Right forelimb (tissue), 1 donor: ENCODE data around the gene SLC34A1.
A peak's percentile ranks its signal among the peaks of the same experiment; 100 is the strongest.

Source experiments
- DNase-seq: peaks from one replicate; pipeline ENCODE4 v3.0.0-alpha.2; 2018

SLC34A1 gene

DNA sequence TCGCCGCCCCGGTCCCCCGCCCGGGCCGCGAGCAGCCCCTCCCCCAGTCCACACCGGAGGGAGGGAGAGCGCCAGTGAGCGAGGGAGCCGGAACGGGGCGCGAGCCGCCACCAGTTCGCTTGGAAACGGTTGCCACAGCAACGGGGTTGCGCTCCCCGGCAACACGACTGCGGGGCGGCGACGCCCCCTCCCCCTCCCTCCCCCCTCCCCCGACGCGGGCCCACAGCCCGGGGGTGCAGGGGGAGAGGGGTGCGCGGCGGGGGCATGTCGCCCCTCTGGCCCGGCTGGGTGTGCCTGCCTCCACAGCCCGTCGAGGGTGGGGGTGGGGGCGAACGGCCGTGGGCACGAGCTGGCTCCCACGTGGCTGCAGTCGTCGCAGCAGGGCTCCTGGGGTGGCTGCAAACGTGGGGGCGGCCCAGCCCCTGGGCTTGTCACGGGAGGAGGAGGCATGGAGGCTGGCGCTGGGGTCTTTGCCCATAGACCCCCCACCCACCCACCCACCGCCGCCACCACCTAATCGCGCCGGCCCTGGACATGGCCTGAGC lies 62.9 kb downstream of the SLC34A1 start:
- DNase-seq: peak; percentile 73

DNA sequence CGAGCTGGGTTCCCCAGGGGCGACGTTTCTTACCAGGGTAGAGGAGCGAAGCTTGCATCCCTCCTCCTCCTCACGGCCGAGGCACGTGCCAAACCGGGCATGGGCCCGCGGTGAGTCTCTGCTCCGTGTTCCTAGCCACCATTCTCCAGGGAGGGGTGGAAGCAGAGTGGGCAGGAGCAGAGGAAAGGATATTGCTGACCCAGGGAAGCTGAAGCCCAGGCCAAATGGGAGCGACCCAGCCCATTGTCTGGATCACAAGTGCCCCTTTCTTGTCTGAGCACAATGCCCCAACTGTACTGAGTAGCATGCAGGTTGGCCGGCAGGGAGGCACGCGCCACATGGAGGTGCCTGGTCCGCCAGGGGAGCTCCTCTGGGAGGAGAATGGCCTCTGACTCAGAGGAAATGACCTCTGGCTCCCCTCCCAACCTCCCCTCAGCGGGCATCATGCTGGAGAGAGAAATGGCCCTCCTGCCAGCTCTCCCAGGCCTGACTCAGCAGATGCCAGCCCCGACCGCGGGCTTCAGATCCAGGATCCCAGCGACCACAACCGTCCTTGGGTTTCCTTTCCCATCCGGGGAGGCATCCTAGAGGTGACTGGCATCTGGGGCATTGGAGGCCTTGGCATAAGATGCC lies 63.5 kb downstream of the SLC34A1 start:
- no peak for DNase-seq
